Measurements from ENCODE around the gene TTLL7. TPM values are rescaled to one million over a fixed set of nuclear protein-coding genes. Genes with fewer than 3 reads are reported as not detected.

The TTLL7 gene
- total and polyA plus RNA-seq, 2 experiments from 2014 or later = 4.1 to 6.7 TPM

DNA sequence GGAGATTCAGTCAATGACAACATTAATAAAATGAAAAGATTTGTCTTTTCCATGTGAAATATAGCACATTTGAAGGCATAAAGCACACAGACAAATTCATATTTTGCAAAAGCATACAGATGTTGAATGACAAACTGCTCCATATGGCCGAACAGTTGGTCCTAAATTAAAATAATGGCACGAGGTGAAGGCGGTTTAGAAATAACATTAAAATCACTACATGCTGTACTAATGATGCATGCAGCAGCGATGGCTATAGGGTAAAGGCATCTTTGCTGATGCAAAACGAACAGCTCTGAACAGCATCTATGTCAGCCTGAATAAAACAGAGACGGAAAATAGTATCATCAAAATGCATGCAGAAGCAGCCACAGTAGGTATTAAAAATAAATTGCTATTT, 102.6 kb downstream of the TTLL7 start (continued):
- TF ChIP-seq ZNF462 (CRISPR knock-in tag; IDR thresholded peaks at IDR 0.05) = no peak
- no peak for TF ChIP-seq CREB1 (CRISPR knock-in tag; IDR thresholded peaks at IDR 0.05; ENCODE audit: low read depth)
- no peak for TF ChIP-seq ZNF331 (CRISPR knock-in tag; IDR thresholded peaks at IDR 0.05; ENCODE audit: low read depth)
- TF ChIP-seq ETS1 (IDR thresholded peaks at IDR 0.05) = no peak

DNA sequence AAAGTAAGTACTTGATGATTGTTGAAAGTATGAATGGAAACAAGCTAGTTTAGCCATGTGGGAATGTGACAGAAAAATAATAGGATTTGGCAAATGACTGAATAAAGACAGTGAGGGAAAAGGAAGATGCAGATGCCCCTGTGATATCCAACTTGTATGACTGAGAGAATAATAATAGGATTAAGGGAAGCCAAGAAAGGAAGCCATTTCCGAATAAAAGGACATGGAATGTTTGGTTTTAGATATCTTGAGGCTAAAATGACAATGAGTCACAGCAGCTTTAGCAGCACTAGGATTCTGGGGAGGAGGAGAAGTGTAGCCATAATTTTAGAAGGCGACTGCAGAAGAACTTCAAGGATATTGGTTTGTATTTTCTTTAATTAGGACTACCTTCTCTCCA, 109.2 kb downstream of the TTLL7 start:
- H3F3A ChIP-seq (replicated peaks; ENCODE audit: low read depth) = no peaks in the 10 kb centered on the region
- no peaks in the 10 kb centered on the region for H3K4me1 ChIP-seq (ENCODE audit: insufficient read depth)
- H3K4me3 Mint-ChIP-seq = no peak overlapping the region
- H3K27ac Mint-ChIP-seq = no peak overlapping the region
- H3K36me3 ChIP-seq (ENCODE audit: insufficient read depth) = no peaks in the 10 kb centered on the region
- no peak overlapping the region for H3K27ac ChIP-seq (ENCODE audit: low read depth)
- H3K27me3 Mint-ChIP-seq (ENCODE audit: insufficient read depth, low read depth, poor library complexity) = no peaks in the 10 kb centered on the region
- H3K9me2 ChIP-seq (ENCODE audit: insufficient read depth) = no peaks in the 10 kb centered on the region
- no peak for TF ChIP-seq EZH2phosphoT487 (IDR thresholded peaks at IDR 0.05; ENCODE audit: unreplicated experiment)
- no peak for TF ChIP-seq STAT1 (IDR thresholded peaks at IDR 0.05; ENCODE audit: unreplicated experiment)
- TF ChIP-seq ETS1 (IDR thresholded peaks at IDR 0.05) = no peak
- H3K4me1 Mint-ChIP-seq = peaks cover 4% of the 10 kb centered on the region; the same call in 2 of the 3 replicates
- no peak overlapping the region for H3K4me2 ChIP-seq
- no peaks in the 10 kb centered on the region for H4K20me1 ChIP-seq (replicated peaks; ENCODE audit: insufficient read depth)
- no peak for ATAC-seq
- H3K79me2 ChIP-seq (replicated peaks; ENCODE audit: insufficient read depth) = no peaks in the 10 kb centered on the region
- no peak overlapping the region for H3K4me3 ChIP-seq
- no peaks in the 10 kb centered on the region; the same call in 2 of the 3 replicates for H3K36me3 Mint-ChIP-seq (ENCODE audit: low read depth)
- no peaks in the 10 kb centered on the region; the same call in 2 of the 3 replicates for H3K9me3 Mint-ChIP-seq
- H2AFZ ChIP-seq = no peak overlapping the region
- no peak for DNase-seq (ENCODE audit: low spot score)
- H3K27me3 ChIP-seq (ENCODE audit: insufficient read depth) = no peaks in the 10 kb centered on the region

All from GM23338 (cell line).